Activated CD8-positive, alpha-beta memory T cell treated with anti-CD3 and anti-CD28 coated beads, Interleukin-2, amount 50 U/mL, for 24 hours (primary cell): ENCODE results near the gene IGF2BP2.
"Not testable (repeated sequence)": the region's sequence is repeated elsewhere in the genome, so short reads cannot be mapped to it uniquely, and the experiment has no call there.

Source experiments
- DNase-seq: peaks from one replicate; pipeline ENCODE4 v3.0.0-alpha.2; 2020; ENCODE audit errors: extremely low read depth

IGF2BP2 gene

DNA sequence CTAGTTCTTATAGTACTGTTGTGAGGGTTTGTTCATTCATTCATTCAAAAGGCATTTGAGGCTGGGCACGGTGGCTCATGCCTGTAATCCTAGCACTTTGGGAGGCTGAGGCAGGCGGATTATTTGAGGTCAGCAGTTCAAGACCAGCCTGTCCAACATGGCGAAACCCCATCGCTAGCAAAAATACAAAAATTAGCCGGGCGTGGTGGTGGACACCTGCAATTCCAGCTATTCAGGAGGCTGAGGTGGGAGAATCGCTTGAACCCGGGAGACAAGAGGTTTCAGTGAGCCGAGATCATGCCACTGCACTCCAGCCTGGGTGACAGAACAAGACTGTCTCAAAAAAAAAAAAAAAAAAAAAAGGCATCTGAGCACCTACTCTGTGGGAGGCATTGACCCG lies 163.5 kb downstream of the IGF2BP2 start:
- not testable (repeated sequence) for DNase-seq

DNA sequence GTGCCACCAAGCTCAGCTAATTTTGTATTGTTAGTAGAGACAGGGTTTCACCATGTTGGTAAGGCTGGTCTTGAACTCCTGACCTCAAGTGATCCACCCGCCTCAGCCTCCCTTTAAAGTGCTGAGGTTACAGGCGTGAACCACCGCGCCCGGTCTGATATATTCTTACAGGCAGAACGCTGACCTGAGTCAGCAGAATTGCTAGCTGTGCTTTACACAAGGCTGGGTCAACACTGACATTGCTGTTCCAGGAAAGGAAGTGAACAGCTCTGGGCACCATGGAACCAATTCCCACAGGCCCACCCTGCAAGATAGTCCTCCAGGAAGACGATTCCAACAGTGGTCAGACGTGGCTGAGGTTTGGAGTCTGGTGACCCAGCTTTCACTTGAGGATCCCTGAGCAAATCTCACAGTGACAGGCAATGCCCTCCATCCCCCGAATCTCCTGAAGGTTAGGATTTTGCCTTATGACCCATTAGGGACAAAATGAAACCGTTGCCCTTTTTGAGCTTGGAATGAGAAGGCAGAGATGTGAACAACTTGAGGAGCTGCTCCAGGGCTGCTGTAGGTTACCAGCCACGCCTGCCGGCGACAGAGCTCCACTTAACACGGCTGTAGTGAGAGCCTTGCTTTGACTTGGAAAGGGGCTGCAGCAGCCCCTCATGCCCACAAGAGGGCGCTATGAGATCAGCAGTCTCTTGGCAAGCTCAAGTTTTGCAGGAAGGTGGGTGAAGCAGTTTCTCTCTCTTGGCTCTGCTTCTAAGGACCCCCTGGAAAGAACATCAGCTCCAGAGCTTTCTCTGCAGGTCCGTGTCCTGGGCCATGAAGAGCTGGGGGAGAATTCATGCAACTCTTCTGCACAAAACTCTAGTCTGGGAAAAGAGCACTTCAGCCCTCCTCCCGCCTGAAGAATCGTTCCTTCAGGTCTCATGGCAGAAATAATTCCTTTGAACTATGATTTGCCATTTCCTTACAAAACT lies 164.6 kb downstream of the IGF2BP2 start:
- peak; percentile 37 for DNase-seq

DNA sequence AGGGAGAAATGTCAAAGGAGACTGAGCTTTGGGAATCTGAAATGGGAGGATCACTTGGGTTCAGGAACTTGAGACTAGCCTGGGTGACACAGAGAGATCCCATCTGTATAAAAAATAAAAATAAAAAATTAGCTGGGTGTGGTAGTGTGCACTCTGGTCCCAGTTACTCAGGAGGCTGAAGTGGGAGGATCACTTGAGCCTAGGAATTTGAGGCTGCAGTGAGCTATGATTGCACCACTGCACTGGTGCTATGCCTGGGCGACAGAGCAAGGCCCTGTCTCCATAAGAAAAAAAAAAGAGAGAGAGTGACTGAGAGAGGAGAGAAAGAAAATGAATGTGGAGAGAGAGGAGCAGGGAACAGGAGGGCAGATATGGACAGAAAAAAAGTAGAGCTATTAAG lies 165.9 kb downstream of the IGF2BP2 start:
- no peak for DNase-seq

DNA sequence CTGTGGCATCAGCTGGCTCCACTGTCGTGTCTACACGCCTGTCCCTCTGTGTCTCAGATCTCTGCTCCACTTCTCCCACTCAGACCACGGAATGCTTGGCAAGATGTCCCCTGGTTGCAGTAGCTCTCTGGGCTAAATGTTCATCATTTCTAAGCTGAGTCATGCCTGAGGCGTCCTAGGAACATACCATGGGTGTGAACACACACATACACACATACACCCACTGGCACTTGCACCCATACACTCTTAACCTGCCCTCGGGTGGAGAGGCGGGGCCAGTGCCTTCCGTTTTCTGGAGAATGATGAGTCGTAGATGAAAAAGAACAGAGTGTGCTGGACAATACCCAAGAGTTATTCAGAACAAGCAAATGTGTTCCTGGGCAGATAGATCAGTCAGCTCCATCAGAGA lies 166.3 kb downstream of the IGF2BP2 start:
- DNase-seq: no peak

DNA sequence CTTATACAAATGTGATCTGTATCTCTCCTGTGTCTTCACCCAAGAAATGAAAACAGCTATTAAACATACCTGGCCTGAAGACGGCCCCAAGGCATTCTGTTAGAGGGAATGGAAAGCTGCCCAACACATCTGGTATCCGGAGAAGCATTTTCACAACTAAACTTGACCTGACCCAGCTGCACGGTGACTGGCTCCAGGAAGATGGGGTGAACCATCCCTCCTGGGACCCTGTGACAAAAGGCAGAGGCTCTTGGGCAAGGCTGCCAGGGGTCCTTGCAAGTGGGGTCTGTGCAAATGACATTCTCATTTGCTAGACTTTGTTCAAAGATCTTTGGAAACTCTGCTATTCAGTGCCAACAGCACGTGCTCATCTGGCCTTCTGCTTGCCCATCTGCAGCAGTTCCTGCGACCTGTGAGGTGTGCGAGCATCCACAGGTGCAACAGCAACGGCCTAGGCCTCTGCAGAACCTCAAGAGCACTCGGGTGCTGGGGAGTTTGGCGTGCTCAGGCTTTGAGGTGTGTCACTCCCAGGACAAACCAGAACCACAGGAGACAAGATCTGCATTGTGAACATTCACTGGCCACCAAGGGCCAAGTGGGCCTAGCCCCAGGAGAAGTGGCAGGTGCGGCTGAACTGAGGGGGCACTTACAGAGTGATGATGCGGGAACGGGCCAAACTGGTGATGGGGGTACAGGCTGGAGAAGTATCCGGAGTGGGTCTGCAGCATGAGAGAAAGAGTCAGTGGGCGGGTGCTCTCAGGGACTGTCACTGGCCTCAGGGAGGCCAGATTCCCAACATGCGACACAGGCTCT lies 166.9 kb downstream of the IGF2BP2 start:
- no peak for DNase-seq

DNA sequence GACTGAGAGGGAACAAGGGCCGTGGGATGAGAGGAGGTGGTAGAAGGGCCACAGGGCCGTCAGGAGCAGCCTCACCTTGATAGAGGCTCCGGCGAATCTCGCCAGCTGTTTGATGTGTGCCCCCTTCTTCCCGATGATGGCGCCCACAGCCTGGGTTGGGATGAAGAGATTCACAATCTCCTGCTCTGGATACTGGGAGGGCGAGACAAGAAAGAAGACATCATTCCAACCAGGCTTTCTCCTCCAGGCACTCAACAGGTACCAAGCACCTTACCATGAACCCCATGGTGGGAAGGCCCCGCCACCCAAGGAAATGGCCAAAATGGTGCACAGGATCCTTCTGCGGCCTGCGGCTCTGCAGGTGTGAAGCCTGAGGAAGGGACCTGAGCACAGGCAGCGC lies 167.6 kb downstream of the IGF2BP2 start:
- no peak for DNase-seq

DNA sequence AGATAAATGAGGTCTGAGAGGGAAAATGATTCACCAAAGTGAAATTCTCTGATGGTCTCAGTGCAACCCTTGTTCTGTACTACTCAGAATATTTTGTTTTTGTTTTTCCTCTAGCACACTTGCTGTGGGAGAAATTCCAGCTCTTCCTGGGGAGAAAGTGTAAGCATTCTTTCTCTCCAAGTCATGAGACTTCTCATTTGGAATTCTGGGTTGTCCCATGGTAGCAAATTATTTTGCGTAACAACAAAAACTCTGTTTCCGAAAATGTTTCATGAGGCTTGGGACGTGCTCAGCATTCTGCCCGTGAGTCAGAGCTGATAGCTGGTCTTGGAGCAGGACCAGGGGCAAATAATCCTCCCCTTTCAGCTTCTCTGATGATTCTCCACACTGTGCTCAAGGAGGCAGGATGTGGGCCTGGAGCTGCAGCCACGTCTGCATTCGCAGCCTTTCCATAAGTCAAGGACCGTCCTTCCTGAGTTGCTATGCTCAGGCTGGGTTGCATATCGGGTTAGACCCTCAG lies 168.5 kb downstream of the IGF2BP2 start:
- DNase-seq: no peak

DNA sequence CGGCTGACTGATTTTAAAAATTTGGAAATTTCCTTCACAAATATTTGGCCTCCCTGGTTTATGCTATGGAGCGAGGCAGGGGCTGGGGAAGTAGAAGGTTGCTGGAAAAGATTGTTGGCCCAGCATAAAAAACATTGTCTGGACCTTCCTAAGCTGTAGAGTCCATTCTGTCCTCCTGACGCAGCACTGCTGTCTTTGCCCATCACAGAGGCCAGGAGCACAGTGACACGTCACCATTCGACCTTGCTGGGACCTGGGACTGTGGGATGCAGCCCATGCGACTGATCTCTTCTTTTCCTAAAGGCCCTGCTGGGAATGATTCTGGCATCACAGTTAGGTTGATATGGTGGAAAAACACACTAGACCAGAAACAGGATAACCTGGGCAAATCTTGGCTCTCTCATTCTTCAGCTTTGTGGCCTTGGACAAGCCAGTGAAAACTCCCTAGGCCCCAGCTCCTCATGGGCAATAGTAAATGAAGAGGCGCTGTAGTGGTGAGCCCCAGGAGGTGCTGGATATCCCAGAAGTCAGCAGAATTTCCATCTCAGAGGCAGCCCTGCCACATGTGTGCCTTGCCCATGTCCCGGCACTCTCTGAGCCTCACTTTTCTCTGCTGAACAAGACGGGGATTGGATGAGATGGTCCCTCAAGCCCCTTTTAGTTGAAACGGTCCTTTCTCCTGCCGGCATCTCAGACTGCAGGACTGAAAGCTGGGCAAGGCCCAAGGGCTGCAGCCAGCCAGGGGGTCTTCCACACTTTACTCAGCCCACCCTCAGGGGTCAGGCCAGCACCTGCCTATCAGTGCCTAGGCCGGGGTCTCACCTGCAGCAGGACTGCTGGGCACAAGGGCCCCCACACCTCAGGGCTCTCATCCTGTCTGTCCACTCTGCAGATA lies 169.2 kb downstream of the IGF2BP2 start:
- DNase-seq: no peak

DNA sequence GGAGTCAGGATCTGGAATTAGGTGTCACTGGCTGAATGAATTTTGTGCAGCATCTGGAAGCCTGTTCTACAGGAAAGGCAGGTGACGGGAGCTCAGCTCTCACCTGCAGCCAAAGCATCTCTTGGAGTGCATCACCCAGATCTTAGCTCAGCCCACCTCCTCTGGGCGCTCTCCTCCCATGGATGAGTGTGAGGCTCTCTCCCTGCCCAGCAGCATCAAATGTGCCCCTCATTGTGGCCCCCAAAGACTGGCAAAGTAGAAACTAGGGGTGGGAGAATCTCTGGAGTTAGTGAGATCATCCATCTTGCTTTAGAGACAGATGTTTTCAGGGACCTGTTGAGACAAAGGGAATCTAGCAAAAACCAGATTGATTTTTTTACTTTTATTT lies 170.1 kb downstream of the IGF2BP2 start:
- DNase-seq: no peak

DNA sequence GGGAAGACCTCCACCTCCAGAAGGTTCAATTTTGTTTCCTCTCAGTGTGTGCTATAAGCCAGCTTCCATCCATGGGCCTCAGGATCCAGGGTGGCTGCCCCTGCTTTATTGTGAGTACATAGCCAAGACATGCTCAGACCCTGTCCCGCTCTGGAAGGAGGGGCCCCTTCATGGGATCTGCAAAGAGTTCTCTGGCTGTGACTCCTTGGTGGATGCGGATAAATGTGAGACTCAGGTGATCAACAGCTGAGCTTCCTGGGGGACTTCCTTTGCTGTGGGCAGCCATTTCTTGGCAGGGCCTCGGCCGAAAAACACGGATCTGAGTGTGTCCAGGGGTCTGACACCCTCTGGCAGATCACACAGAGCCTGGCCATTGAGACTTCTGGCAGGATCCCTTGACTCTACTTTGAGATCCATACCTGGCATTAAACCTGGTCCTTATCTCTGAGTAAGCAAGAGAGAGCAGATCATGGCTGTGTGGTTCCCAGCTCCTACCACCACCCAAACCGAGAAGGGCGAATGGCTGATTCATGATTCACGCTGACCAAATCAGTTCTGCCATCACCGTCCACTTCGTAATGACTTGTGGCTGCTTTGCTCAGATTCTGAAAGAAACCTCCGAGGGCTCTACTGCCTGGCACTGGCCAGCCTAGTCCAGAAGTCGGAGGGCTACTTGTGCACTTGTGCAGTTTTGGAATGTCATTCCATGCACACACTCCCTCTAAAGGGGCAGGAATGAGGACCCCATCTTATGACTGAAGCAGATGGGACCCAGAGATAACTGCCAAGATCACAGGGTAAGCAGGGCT lies 170.7 kb downstream of the IGF2BP2 start:
- no peak for DNase-seq

DNA sequence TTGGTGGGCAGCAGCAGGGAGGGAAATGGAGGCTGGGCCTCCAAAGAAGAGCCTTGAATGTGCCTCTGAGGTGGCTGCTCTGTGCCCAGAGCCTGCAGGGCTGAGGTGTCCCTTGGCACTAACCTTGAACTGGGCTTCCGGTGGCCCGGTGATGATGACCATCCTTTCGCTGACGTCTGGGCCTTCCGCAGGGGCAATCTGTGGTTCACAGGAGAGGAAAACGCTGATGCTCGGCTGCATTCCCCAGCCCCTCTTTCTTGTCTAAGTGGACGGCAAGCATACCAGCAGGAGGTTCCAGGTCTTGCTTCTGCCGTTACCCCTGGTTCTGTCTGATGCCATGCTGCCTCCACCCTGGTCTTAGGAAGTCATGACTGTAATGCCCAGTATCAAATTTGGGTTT lies 172.9 kb downstream of the IGF2BP2 start:
- no peak for DNase-seq

DNA sequence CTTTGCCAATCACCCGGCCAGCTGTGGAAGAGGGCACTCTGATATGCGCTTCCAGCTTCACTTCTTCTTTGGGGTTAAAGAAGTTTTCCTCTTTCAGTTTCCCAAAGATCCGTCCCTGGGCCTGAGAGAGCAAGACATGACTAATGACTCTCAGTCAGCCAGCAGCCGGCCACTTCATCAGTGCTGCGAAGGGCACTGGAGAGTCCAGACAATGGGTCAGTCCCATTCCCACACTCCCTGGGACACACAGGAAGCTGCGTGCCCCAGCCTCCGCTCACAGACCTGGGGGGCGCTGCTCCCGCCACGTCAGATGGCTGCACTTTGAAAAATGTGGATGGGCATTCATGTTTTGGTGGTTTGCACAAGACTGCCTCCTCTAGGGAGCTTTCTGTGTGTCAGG lies 175.4 kb downstream of the IGF2BP2 start:
- no peak for DNase-seq

DNA sequence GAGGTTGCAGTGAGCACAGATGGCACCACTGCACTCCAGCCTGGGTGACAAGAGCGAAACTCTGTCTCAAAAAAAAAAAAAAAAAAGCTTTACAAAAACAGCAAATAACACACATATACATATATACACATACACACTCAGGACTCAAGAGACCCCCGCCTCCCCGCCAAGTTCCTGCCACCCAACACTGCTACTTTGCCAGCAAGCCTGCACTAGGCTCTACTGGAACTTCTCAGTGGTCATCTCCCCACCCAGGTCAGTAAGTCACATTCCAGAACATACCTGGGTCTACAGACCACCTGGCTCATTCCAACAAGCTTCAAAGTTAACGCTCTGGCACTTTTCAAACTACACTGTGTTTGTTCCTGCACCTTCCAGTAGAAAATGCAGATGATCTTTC lies 176.4 kb downstream of the IGF2BP2 start:
- DNase-seq: no peak

DNA sequence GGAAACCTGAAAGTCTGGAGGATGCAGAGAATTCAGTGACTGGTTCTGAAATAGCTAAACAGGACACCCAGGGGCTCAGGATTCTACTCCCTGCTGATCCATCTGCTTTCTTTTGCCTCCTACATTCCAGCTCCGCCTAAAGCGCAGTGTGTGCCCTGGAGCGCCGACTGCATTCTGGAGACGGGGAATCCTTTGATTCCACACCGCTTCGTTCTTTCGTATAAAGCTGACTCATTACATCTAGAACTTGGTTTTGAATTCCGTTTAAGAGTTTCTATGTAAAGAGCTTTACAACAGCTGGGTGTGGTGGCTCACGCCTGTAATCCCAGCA lies 177.0 kb downstream of the IGF2BP2 start:
- DNase-seq: no peak

DNA sequence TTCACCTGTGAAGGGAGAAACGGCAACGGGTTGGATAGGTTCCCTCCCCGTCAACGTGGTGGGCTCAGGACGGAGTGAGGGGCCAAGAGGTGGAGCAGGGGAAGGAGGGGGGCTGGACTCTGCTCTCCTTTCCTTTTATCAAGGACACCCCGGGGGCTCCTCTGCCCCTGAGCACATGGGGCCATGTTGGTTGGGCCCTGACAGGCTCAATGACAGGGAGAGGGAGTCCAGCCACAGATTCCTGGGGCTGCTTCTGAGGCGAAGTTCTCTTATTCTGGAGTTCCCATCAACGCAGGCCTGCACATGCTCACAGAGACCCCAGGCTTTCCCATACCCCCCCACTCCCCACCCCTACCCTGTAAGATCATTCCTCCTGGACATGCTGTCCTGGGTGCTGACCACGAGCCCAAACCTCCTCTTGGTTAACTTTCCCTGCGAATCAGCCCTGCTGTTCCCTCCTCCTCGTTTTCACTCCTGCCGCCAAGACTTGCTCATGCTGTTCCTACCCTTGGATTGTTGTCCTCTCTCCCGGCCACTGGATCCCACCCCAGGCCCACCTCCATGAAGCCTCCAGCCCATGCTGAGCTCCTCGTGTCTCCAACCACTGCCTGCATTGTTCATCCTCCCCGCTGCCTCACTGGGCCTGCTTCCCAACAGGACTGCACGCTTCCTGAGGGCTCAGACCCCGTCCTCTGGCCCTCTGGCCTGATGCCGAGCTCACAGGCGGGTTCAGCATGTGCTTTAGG lies 177.5 kb downstream of the IGF2BP2 start:
- no peak for DNase-seq

DNA sequence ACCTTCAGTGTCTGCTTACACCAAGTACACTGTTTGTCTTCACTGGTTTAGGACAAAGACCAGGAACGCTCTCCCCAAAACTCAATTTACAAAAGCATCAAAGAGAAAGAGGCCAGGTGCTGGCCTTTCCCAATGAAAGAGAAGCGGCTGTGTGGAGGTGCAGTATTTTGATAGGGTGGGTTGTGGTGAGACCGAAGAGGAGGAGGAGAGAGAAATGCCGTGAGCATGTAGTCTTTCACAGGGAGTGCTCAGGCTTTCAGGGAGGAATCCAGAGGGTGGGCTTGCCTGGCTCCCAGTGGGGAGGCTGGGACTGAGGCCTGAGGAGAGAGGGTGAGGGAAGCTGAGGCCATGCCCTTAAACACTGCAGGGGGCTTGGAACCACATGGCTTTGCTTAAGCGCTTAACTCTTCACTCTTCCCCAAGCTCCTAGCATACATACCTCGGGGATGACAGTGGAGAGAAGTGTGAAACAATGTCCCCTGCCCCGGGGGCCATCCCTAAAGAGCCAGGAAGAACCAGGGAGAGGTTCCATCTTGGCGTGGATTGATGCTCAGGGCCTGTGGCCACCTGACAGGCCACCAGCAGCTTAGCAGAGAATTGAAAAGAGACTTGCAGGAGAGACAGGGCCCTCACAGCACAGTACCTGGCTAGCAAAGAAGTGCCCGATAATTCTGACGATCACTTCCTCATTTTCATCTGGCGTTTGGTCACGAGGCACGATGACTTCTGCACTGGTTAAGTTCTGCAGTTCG lies 178.3 kb downstream of the IGF2BP2 start:
- DNase-seq: no peak

DNA sequence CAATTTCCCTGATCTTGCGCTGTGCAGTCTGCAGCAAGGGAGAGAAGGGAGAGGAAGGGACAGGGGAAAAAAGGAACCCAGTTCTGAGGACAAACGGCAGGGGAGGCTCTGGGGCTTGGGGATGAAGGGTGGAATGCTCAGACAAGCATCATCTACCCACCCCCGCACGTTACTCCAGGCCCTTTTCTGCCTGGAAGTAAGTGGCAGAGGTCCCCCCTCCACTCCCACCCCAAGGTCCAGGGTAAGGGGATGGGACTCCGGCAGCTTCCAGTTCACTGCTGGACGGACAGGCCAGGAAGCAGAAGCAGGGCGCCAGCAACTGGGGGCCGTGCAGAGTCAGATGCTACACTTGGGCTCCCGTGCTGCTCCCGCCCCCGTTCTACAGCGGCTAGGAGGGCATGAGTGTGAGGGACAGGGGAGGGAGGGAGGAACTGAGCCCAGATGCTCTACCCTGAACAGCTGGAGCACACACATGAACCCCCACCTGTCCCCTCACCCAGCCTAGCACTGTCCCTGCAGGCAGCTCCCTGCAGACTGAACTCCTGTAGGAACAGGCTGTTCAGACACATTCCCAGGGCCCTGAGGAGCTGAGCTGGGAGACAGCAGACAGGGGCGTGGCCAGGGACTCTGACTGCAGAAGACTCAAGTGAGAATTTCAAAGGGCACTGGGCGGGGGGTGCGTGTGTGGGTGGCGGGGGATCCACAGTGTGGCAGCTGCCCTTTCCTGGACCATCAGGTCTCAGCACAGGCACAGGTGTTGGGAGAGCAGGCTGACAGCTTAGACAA lies 179.1 kb downstream of the IGF2BP2 start:
- DNase-seq: no peak

DNA sequence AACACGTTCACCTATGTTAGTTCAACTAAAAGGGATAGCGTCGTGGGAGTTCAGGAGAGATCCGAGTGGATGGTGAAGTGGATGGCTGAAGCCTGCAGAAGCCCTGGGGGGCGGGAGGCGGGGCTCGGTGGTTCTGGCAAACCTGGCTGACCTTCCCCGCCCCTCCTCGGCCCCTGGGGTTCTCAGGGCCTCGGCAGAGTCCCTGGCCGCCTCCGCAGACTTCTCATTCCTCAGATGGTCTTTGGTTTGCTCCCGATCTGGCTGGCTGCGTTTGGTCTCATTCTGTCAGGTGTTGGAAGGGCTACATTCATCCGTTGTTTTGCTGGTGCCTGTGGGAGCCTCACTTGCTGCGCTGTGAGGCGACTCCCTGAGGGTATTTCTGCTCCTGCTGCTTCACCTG lies 179.7 kb downstream of the IGF2BP2 start:
- DNase-seq: not testable (repeated sequence)

DNA sequence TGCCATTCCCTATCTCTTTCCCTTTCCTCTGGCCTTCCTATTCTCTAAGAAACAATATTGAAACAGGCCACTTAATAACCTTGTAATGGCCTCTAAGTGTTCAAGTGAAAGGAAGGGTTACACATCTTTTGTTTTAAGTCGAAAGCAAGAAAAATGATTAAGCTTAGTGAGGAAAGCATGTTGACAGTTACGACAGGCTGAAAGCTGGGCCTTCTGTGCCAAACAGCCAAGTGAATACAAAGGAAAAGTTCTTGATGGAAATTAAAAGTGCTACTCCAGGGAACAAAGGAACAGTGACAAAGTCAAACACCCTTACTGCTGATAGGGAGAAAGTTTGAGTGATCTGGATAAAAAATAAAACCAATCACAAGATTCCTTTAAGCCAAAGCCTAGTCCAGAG lies 184.5 kb downstream of the IGF2BP2 start:
- no peak for DNase-seq
